Ovary (tissue), 9 donors: Measurements from ENCODE around the gene GMEB2. TPM values are rescaled to one million over a fixed set of nuclear protein-coding genes. Genes with fewer than 3 reads are reported as not detected.
"Not testable (repeated sequence)": the region's sequence is repeated elsewhere in the genome, so short reads cannot be mapped to it uniquely, and the experiment has no call there.

Experiments
- DNase-seq, 5 donors: peaks; one replicate each; pipeline ENCODE4 v3.0.0-alpha.2; 2019 to 2020
- H3K27ac ChIP-seq, 2 donors: fragments of 200-600 bp; one replicate each; pipeline versions ENCODE4 v1.5.1 to v1.8.0; 2019 to 2022
- H3K27me3 ChIP-seq: fragments of 200-600 bp; one replicate; pipeline ENCODE4 v1.8.0; 2022
- H3K36me3 ChIP-seq: fragments of 200-600 bp; sonication (generic); one replicate; pipeline ENCODE4 v1.5.1; 2019
- H3K4me1 ChIP-seq: one replicate; pipeline ENCODE4 v1.8.1; 2013; ENCODE audit warnings: mild to moderate bottlenecking, moderate library complexity; ENCODE audit not compliant: insufficient read depth
- H3K4me3 ChIP-seq: fragments of 200-600 bp; sonication (generic); one replicate; pipeline ENCODE4 v1.5.1; 2017
- H3K9me3 ChIP-seq, 2 donors: fragments of 200-600 bp in 1 of 2; sonication (generic) in 1 of 2; one replicate each; pipeline versions ENCODE4 v1.5.1 to v1.8.1; 2013 to 2019; ENCODE audit warnings: mild to moderate bottlenecking in 1 of 2, moderate library complexity in 1 of 2
- CTCF ChIP-seq, 3 donors: fragments of 450-650 bp in 2 of 3; fragments of 200-600 bp in 1 of 3; IDR thresholded peaks; one replicate each; pipeline versions ENCODE4 v1.5.1 to v1.8.0; 2016 to 2022; ENCODE audit warnings: antibody characterized with exemption in 3 of 3, mild to moderate bottlenecking in 1 of 3
- EP300 ChIP-seq: sonication (generic); formaldehyde crosslinking; IDR thresholded peaks from one replicate; pipeline ENCODE4 v1.6.1; 2017; ENCODE audit warnings: antibody characterized with exemption
- POLR2A ChIP-seq: fragments of 450-650 bp; IDR thresholded peaks from one replicate; pipeline ENCODE4 v1.6.1; 2017; ENCODE audit warnings: antibody characterized with exemption, mild to moderate bottlenecking, moderate library complexity
- WGBS, 3 donors: extraction: QIAGEN DNeasy Blood & Tissue Kit in 1 of 3; methylation state at CpG; one replicate each; pipeline versions ENCODE4 v1.1.5 to v1.1.7; 2013 to 2017; 5-methylcytosine and 5-hydroxymethylcytosine counted together
- intact Hi-C, 4 donors: fragments of 100-400 bp; cut with DNase I; formaldehyde crosslinking; loops; one replicate each; pipeline versions ENCODE4 v1.11.0 to v1.15.1; 2022 to 2023
- polyA plus RNA-seq, 2 donors: library from polyadenylated mRNA; stranded (reverse); fragments of 200-250 nt in 1 of 2; fragments of 350-450 nt in 1 of 2; fragmentation: Illumina TruSeq in 1 of 2; extraction: RNeasy Lipid Tissue Mini Kit (QIAGEN cat#74804) in 1 of 2; gene quantifications; one replicate each; pipeline ENCODE4 v1.2.3, GENCODE V29; 2013 to 2014
- total RNA-seq, 7 donors: library from RNA; depleted of rRNA in 2 of 7; stranded (reverse); fragments of >200 nt in 2 of 7; fragmentation: NEBNext Ultra II Directional in 3 of 7; extraction: Animal tissue kit (Norgen Biotek cat#: 25700) in 3 of 7; gene quantifications; one replicate each; pipeline versions ENCODE4 v1.1.0 to v1.2.4, GENCODE V29; 2016 to 2023
- donor health status: DM: no; HTN: no; CAD: no; lungs with moderate emphysema.
- donor health status: DM: no; HTN: no; CAD: no.
- donor health status: Bipolar disorder and iron deficiency.
- donor health status: DM: yes; HTN: yes; CAD: no.
- donor health status: DM: no; HTN: no; CAD: no.
- donor health status: DM: yes; HTN: yes; CAD: no.

GMEB2 gene
- total and polyA plus RNA-seq, 9 donors = 4.1 to 14.7 (median 9.7) TPM

- intact Hi-C loops = no loop called here
- Histone ChIP-seq H3K27me3 (no peaks in the 10 kb centered on the region), H3K36me3 (no peaks in the 10 kb centered on the region), H3K27ac (no peak overlapping the region), H3K9me3 (no peaks in the 10 kb centered on the region), H3K4me3 (no peak overlapping the region), H3K4me1 (no peaks in the 10 kb centered on the region)
- WGBS, 3 donors = 91 to 92% (median 92%) methylated on average over 54 of the region's 54 CpGs
- DNase-seq = no peak
- no peak for TF ChIP-seq POLR2A
Measured at GRCh38 chr20:63562461-63563224, 64.3 kb downstream of the GMEB2 start.

GRCh38 chr20:63561624-63562396, 65.1 kb downstream of the GMEB2 start:
- no peaks in the 10 kb centered on the region for H3K27me3 ChIP-seq
- H3K4me3 ChIP-seq = no peak overlapping the region
- no peaks in the 10 kb centered on the region for H3K9me3 ChIP-seq
- no peaks in the 10 kb centered on the region for H3K36me3 ChIP-seq
- no peak overlapping the region for H3K27ac ChIP-seq
- DNase-seq = no peak
- 86 to 89% (median 88%) methylated on average over 31 to 36 of the region's 36 CpGs for WGBS, 3 donors
- TF ChIP-seq POLR2A (no peak), CTCF (IDR thresholded peaks at IDR 0.05) (no peak), EP300 (no peak)
- intact Hi-C loops = no loop called here
- no peaks in the 10 kb centered on the region for H3K4me1 ChIP-seq

GRCh38 chr20:63560856-63561609, 65.9 kb downstream of the GMEB2 start:
- H3K4me1 ChIP-seq = no peaks in the 10 kb centered on the region
- no peak for DNase-seq
- no peaks in the 10 kb centered on the region for H3K9me3 ChIP-seq
- H3K4me3 ChIP-seq = no peak overlapping the region
- TF ChIP-seq CTCF (IDR thresholded peaks at IDR 0.05) = no peak
- no peak for TF ChIP-seq POLR2A
- no peak for TF ChIP-seq EP300
- WGBS, 3 donors = 88 to 91% (median 88%) methylated on average over 26 of the region's 26 CpGs
- H3K36me3 ChIP-seq = no peaks in the 10 kb centered on the region
- H3K27ac ChIP-seq = no peak overlapping the region
- intact Hi-C loops = no loop called here
- H3K27me3 ChIP-seq = no peaks in the 10 kb centered on the region

GRCh38 chr20:63560333-63560805, 66.5 kb downstream of the GMEB2 start:
- DNase-seq = no peak
- WGBS, 3 donors = 92 to 98% (median 94%) methylated on average over 16 of the region's 16 CpGs
- Histone ChIP-seq H3K27ac (no peak overlapping the region), H3K27me3 (no peaks in the 10 kb centered on the region), H3K4me3 (no peak overlapping the region), H3K36me3 (no peaks in the 10 kb centered on the region), H3K4me1 (no peaks in the 10 kb centered on the region), H3K9me3 (no peaks in the 10 kb centered on the region)
- intact Hi-C loops = no loop called here
- TF ChIP-seq CTCF (IDR thresholded peaks at IDR 0.05) (no peak), EP300 (no peak), POLR2A (no peak)

- H3K36me3 ChIP-seq, H3K4me3 ChIP-seq, H3K9me3 ChIP-seq, H3K27me3 ChIP-seq, H3K27ac ChIP-seq, H3K4me1 ChIP-seq, DNase-seq: not testable (repeated sequence)
- 93 to 96% (median 94%) methylated on average over 31 of the region's 31 CpGs for WGBS, 3 donors
- intact Hi-C loops = loop anchor here in 1 of 4 donors (10.0 kb wide), 1 partner anchor 325 kb away; no protein-coding TSS in a partner anchor
Measured at GRCh38 chr20:63559485-63560332, 67.2 kb downstream of the GMEB2 start.
